ENCODE measurements around the gene INPP4A. TPM values are rescaled to one million over a fixed set of nuclear protein-coding genes. Genes with fewer than 3 reads are reported as not detected.

INPP4A gene
- total RNA-seq, 6 donors from 2014 or later, result 23.3 to 93.2 (median 36.5) TPM

DNA sequence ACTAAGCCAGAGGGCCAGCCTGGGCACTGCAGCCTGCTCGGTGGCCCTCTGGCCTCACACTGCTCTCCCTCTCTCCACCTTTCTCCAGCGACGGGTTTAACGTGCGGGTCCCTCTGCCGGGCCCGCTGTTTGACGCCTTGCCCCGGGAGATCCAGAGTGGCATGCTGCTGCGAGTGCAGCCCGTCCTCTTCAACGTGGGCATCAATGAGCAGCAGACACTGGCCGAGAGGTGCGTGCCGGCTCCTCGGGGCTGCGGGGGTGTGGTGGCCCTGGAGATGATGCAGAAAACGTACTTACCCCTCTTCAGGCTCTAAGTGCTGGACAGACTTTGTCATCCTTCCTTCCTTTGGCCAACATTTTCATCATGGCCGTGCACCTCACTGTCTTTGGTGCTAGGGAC, 121.3 kb downstream of the INPP4A start:
- peaks cover 0 to 4% (median 0%) of the 10 kb centered on the region in 4 donors for H3K4me1 ChIP-seq
- peak in 1 of 2 donors; percentile 73 for DNase-seq
- TF ChIP-seq, protein P1, sequence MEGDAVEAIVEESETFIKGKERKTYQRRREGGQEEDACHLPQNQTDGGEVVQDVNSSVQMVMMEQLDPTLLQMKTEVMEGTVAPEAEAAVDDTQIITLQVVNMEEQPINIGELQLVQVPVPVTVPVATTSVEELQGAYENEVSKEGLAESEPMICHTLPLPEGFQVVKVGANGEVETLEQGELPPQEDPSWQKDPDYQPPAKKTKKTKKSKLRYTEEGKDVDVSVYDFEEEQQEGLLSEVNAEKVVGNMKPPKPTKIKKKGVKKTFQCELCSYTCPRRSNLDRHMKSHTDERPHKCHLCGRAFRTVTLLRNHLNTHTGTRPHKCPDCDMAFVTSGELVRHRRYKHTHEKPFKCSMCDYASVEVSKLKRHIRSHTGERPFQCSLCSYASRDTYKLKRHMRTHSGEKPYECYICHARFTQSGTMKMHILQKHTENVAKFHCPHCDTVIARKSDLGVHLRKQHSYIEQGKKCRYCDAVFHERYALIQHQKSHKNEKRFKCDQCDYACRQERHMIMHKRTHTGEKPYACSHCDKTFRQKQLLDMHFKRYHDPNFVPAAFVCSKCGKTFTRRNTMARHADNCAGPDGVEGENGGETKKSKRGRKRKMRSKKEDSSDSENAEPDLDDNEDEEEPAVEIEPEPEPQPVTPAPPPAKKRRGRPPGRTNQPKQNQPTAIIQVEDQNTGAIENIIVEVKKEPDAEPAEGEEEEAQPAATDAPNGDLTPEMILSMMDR (IDR thresholded peaks at IDR 0.05), result no peak
- TF ChIP-seq EP300 (IDR thresholded peaks at IDR 0.05) (no peak), POLR2A (IDR thresholded peaks at IDR 0.05) (no peak), POLR2AphosphoS5 (IDR thresholded peaks at IDR 0.05) (no peak)
- no peak overlapping the region for H3K4me3 ChIP-seq
- H3K27ac ChIP-seq, result no peak overlapping the region
- no peaks in the 10 kb centered on the region for H3K27me3 ChIP-seq
- H3K36me3 ChIP-seq, result peaks cover 9 to 78% (median 59%) of the 10 kb centered on the region in 4 donors
- WGBS, 2 donors, result 97 to 99% methylated on average over 12 to 19 of the region's 19 CpGs
- H3K9me3 ChIP-seq, result no peaks in the 10 kb centered on the region
- no peak for ATAC-seq (ENCODE audit: low FRiP score in 2 of 2)

DNA sequence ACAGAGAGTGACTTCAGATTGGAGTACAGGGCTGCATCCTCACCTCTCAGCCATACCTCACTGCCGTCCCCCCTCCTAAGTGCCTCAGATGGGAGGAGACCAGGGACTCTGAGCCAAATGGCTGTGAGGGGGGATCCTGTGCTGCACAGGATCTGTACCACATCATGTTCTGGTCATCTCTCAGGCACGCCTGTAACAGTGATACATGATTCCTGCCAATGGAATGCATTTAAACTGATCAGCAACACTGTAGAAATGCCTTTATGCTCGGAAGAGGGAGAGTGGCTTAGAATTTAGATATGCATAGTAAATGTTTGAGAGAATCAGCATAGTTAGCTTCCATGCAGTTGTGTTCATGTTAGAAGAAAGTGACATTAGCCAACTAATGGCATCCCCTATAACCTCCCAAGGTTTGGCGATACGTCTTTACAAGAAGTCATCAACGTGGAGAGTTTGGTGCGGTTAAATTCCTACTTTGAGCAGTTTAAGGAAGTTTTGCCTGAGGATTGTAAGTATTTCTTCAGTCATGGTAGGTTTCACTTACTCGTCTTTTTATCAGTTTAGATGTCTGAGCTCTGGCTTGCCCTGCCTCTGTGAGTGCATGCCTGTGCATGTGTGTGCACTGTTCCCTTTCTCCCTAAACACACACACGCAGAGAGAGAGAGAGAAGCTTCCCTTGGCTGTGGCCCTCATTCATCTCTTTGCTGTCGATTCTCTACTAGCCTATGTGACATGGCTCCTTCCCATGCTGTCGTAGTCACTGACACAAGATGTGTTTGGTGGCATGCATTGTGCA, 123.7 kb downstream of the INPP4A start:
- Histone ChIP-seq H3K27ac (no peak overlapping the region), H3K27me3 (no peaks in the 10 kb centered on the region), H3K9me3 (no peaks in the 10 kb centered on the region), H3K4me3 (no peak overlapping the region), H3K4me1 (no peaks in the 10 kb centered on the region), H3K36me3 (peaks cover 9 to 100% (median 75%) of the 10 kb centered on the region in 4 donors)
- TF ChIP-seq POLR2AphosphoS5 (IDR thresholded peaks at IDR 0.05), result no peak
- TF ChIP-seq EP300 (IDR thresholded peaks at IDR 0.05), result no peak
- no peak for TF ChIP-seq POLR2A (IDR thresholded peaks at IDR 0.05)
- TF ChIP-seq, protein P1 (IDR thresholded peaks at IDR 0.05), result no peak
- ATAC-seq (ENCODE audit: low FRiP score in 2 of 2), result no peak
- WGBS, 2 donors, result 95 to 96% methylated on average over 10 to 11 of the region's 11 CpGs
- no peak for DNase-seq

DNA sequence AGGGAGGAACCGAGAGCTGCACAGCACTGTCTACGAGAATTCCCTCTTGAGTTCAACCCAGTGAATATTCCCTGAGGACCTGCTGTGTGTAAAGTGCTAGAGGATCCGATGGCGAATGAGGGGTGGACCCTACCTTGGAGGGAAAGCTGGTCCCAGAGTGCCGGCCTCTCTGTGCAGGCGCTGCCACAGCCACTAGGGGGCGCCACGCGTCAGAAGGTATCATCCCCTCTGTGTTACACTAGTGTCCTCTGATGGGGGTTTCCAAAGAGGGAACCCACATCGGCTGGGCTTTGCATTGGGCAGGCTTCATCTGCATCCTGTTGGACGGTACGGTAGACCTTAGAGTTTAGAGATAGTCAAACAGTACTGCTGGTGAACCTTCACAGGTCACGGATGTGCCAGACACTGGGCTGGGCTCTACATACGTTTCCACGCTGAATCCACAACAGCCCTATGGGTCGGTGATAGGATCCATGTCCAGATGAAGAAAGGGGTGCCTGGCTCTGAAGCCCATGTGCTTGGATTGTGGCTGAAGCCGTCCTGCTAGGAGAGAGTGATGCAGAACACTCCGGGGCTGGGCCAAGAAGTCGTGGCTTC, 124.6 kb downstream of the INPP4A start:
- TF ChIP-seq, protein P1 (IDR thresholded peaks at IDR 0.05), result peak; percentile 61 to 86 (median 74)
- TF ChIP-seq POLR2AphosphoS5 (IDR thresholded peaks at IDR 0.05), result no peak
- no peaks in the 10 kb centered on the region for H3K4me1 ChIP-seq
- H3K27me3 ChIP-seq, result no peaks in the 10 kb centered on the region
- H3K4me3 ChIP-seq, result no peak overlapping the region
- ATAC-seq (ENCODE audit: low FRiP score in 2 of 2) (peak in 1 of 2 donors; percentile 54), DNase-seq (peak; percentile 44 to 90)
- 70 to 74% methylated on average over 12 to 19 of the region's 19 CpGs for WGBS, 2 donors
- no peaks in the 10 kb centered on the region for H3K9me3 ChIP-seq
- H3K27ac ChIP-seq, result no peak overlapping the region
- peaks cover 9 to 98% (median 76%) of the 10 kb centered on the region in 4 donors for H3K36me3 ChIP-seq

GRCh38 chr2:98569915-98570314, 125.3 kb downstream of the INPP4A start:
- H3K4me1 ChIP-seq, result no peaks in the 10 kb centered on the region
- 98% methylated on average over 13 of the region's 13 CpGs for WGBS, 2 donors
- no peak overlapping the region for H3K4me3 ChIP-seq
- DNase-seq, result no peak
- H3K9me3 ChIP-seq, result no peaks in the 10 kb centered on the region
- no peak for ATAC-seq (ENCODE audit: low FRiP score in 2 of 2)
- TF ChIP-seq, protein P1 (IDR thresholded peaks at IDR 0.05), result no peak
- TF ChIP-seq EP300 (IDR thresholded peaks at IDR 0.05) (no peak), POLR2AphosphoS5 (IDR thresholded peaks at IDR 0.05) (no peak), POLR2A (IDR thresholded peaks at IDR 0.05) (no peak)
- no peak overlapping the region for H3K27ac ChIP-seq
- no peaks in the 10 kb centered on the region for H3K27me3 ChIP-seq
- peaks cover 9 to 94% (median 71%) of the 10 kb centered on the region in 4 donors for H3K36me3 ChIP-seq

Measured in upper lobe of left lung (tissue), 6 donors.